Hippocampal formation (tissue), 2 donors: ENCODE measurements around the gene PPP6R1.

ENCODE experiments used
- DNase-seq, 2 donors: peaks; one replicate each; lab custom pipeline; 2025; lab: John Stamatoyannopoulos, UW

The PPP6R1 gene

GRCh38 chr19:55181740-55182139 lies 77.1 kb downstream of the PPP6R1 start:
- no peak for DNase-seq
